Stimulated activated CD8-positive, alpha-beta memory T cell treated with anti-CD3 and anti-CD28 coated beads, Interleukin-4, amount 100 ng/mL, for 1 hour (primary cell): ENCODE measurements around the gene ACOX3.

Experiments
- DNase-seq, 2 donors: peaks; one replicate each; pipeline ENCODE4 v3.0.0-alpha.2; 2020; ENCODE audit warnings: low read depth in 2 of 2, low spot score in 1 of 2

Gene ACOX3

GRCh38 chr4:8376361-8377102, 64.0 kb downstream of the ACOX3 start:
- no peak for DNase-seq

GRCh38 chr4:8374851-8375649, 65.5 kb downstream of the ACOX3 start:
- DNase-seq = no peak

- no peak for DNase-seq
These were observed 66.5 kb downstream of the ACOX3 start for GRCh38 chr4:8373973-8374545.

GRCh38 chr4:8373270-8373972, 67.1 kb downstream of the ACOX3 start:
- no peak for DNase-seq

GRCh38 chr4:8372506-8372905, 68.0 kb downstream of the ACOX3 start:
- no peak for DNase-seq

- DNase-seq = no peak
These were observed 68.9 kb downstream of the ACOX3 start for GRCh38 chr4:8371596-8371995.

GRCh38 chr4:8370835-8371595, 69.5 kb downstream of the ACOX3 start:
- DNase-seq = no peak

- no peak for DNase-seq
These were observed 70.3 kb downstream of the ACOX3 start for GRCh38 chr4:8370106-8370787.

GRCh38 chr4:8369426-8370105, 71.0 kb downstream of the ACOX3 start:
- DNase-seq = no peak

- no peak for DNase-seq
These were observed 71.5 kb downstream of the ACOX3 start for GRCh38 chr4:8368998-8369397.

GRCh38 chr4:8368061-8368481, 72.5 kb downstream of the ACOX3 start:
- DNase-seq = no peak

- DNase-seq = no peak
These were observed 73.9 kb downstream of the ACOX3 start for GRCh38 chr4:8366601-8367000.

- DNase-seq = no peak
These were observed 74.6 kb downstream of the ACOX3 start for GRCh38 chr4:8365951-8366350.

- DNase-seq = no peak
These were observed 75.2 kb downstream of the ACOX3 start for GRCh38 chr4:8365353-8365752.

- no peak for DNase-seq
These were observed 75.6 kb downstream of the ACOX3 start for GRCh38 chr4:8364848-8365350.

- no peak for DNase-seq
These were observed 76.4 kb downstream of the ACOX3 start for GRCh38 chr4:8364141-8364540.

- no peak for DNase-seq
These were observed 78.0 kb downstream of the ACOX3 start for GRCh38 chr4:8362483-8362882.

GRCh38 chr4:8359193-8359592, 81.3 kb downstream of the ACOX3 start:
- DNase-seq = no peak

- DNase-seq = no peak
These were observed 83.7 kb downstream of the ACOX3 start for GRCh38 chr4:8356856-8357255.
